KBM-7 (cell line): ENCODE measurements around the gene MARCKS.

Experiments
- DNase-seq: peaks from one replicate; pipeline ENCODE4 v3.0.0-alpha.2; 2015
- in situ Hi-C: fragments of 300-500 bp; cut with MboI; formaldehyde crosslinking; loops from 2 replicates; pipeline ENCODE4 v1.14.3; 2020; ENCODE audit warnings: low sequenced_read_pairs, low pct_unique_long_range_greater_than_20kb, mixed read lengths

Gene MARCKS, protein sequence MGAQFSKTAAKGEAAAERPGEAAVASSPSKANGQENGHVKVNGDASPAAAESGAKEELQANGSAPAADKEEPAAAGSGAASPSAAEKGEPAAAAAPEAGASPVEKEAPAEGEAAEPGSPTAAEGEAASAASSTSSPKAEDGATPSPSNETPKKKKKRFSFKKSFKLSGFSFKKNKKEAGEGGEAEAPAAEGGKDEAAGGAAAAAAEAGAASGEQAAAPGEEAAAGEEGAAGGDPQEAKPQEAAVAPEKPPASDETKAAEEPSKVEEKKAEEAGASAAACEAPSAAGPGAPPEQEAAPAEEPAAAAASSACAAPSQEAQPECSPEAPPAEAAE

DNA sequence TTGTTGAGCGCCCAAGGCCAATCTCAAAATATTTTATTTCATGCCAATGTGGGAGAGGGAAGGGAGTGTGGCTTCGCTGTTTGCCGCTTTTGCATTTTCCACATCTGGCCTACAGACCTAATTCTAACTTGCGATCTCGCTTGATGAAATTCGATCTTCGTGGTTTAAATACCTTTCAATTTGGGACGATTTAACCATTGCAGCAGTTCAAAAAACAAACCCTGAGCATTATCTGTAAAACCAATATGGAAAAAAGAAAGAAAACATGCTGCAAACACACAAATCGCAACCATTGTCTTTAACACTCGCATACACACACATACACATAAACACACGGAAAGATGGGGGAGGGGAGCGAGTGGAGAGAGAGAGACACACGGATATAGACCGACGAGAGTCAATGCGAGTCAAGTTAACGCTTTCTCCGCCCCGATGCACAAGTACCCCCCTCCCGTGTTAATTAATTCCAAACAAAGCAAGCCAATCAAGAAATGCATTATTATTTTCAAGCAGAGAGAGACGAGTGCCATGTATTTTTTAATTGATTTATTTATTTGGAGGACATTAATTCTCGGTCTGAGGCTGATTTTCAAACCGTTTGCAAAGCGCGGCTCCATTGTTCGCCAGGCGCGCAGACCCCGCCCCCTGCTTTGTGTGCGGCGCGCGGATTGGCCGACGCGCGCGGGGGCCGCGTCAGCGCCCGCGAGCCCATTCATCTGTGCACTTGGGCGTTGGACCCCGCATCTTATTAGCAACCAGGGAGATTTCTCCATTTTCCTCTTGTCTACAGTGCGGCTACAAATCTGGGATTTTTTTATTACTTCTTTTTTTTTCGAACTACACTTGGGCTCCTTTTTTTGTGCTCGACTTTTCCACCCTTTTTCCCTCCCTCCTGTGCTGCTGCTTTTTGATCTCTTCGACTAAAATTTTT, at the start of gene MARCKS:
Gene MARCKS (plus strand): TSS at position 721 of the 931 bp plus-strand sequence. CDS start 401 bp downstream, outside the sequence.
- DNase-seq: peak; percentile 92
- in situ Hi-C loops: no loop called here

DNA sequence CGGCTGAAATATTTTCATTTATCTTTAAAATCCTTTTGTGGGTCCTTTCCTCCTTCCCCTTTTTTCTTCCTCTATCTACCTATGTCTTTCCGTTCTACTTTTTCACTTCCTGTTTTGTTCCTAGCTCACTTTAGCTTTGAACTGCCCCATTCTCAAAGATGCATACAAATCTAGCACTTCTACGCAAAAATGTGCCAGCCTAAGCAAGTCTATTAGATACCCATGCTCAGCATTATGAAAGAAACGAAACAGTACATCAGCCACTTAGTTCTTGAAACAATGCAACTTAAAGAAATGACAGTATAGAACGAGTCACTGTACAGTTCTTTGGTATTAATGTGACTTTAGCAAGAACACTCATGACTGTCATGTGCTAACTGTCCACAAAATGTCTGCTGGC, 47.3 kb upstream of the MARCKS start:
- DNase-seq: peak; percentile 85
- in situ Hi-C loops: no loop called here

DNA sequence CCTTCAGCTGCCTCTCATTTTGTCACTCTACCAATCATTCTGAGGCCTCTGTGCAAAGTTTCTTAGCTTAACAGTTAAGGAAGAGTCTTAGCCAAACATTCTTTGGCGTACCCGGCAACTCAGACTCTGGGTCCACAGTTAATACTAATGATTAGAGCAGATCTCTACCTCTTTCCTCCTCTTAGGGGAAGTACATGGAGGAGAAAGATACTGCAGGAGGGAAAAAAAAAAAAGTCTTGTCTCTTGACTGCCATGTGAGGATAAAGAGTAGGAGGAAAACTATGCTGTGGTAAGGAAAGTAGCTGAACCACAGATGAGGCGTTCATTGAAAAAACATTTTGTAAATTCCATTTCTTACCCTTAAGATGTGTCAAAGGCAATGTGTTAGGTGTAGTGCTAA, 44.0 kb upstream of the MARCKS start:
- in situ Hi-C loops: no loop called here
- no peak for DNase-seq

DNA sequence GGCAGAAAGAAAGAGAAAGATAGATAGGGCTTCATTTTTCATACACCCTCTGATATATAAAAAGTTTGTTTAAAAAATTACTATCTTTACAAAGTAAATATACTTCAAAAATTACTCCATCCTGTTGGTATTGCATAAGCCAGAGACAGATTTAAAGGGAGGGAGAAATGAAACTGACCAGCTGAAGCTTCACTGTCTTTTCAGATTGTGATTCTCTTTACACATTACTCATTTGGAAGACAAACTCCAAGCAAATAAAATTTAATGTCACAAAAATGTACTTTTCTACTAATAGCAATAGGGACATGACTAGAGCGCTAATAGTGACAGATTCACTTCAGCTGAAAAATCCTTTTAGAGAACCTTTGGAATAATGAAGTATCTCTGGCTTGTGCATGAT, 38.6 kb upstream of the MARCKS start:
- no peak for DNase-seq
- in situ Hi-C loops: no loop called here

DNA sequence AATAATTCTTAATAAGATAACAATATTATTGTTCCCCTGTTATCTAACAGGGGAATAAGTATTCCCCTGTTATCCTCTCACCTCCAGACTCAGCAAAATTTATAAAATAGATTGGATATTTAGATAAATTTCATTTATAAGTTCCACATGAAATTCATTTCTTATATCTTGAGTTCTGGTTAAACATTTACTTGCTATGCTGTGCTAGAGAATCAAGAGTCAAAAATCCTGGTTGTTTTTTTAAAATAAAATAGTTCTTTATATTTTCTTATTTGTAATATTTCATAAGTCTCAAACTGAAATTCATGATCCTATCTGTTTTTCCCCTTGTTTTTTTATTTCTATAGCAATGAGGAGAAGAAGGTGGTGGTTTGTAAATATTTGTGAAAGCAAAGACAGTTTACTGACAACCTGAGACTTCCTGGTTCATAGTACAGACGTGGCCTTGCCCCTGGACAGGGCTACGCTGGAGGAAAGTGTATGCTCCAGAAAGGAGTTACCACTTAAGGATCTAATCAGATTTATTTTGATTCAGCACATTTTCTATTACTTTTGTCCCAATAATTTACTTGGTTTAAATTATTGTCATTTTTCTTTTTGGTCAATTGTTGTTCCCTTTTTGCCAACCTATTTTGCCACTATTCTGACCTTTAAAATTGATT, 37.8 kb upstream of the MARCKS start:
- in situ Hi-C loops: no loop called here
- no peak for DNase-seq

DNA sequence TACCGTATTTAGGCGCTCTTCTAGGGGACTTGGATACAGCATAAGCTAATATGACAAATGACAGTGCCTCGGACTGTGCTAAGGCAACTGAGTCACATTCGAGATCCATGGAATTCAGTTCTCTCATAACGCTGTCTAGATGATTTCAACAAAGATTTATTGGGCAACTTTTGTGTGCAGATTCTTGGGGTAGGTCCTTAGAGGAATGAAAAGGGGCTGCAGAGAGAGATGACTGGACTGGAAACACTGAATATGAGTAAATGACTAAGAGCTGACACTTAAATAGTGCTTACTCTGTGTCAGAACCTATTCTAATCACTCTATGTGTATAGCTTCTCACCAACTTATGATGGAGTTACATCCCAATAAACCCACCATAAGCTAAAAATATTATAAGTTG, 36.4 kb upstream of the MARCKS start:
- in situ Hi-C loops: no loop called here
- DNase-seq: no peak

DNA sequence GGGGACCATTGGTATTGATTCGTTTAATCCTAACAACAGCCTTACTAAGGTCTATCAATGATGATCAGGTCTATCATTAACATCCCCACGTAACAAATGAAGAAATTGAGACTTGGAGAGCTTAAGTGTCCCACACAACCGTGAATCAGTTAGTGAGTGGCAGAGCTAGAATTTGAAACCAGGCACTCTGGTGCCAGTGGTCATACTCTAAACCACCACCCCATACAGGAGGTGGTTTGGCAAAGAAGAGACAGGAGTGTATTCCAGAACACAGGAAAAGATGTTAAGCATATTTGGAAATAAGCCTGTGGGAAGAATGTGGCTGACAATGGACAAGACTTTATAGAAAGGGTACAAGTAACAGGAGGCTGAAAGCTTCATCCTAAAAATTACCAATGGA, 35.7 kb upstream of the MARCKS start:
- in situ Hi-C loops: no loop called here
- no peak for DNase-seq

DNA sequence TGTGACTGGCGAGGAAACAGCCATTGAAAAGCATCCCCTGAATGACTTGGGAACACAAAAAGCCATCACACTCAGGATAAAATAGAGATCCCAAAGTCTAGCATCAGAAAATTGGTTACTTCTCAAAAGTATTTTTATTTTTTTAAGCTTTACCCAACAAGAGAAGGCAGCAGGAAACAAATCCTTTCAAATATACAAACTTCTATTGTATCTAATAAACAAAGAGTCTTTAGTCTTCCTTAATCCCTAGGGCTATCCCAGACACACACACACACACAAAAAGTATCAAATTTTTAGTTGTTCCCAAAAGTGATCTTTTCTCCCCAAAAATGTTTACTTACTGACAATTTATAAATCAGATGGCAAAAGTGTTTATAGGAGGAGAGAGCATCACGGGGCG, 33.2 kb upstream of the MARCKS start:
- in situ Hi-C loops: no loop called here

DNA sequence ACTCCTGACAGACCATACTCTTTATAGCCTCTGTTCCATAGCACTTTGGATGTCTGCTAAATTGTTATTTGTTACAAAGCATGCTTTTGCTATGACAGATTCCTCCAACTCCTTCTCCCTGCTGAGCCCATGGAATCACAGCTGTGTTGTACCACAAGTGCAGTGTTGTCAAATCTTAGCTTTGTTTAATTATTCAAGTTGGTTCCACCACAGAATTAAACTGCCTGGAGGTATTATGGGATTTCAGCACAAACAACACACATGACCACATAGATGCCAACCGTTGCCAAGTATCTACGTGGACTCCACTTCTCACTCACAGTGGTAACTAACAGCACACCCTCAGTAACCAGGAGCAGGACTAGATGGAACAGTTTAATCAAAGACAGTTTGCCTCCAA, 32.7 kb upstream of the MARCKS start:
- DNase-seq: no peak
- in situ Hi-C loops: no loop called here

More for the DNA sequence above, 33.2 kb upstream of the MARCKS start:
- DNase-seq: no peak

DNA sequence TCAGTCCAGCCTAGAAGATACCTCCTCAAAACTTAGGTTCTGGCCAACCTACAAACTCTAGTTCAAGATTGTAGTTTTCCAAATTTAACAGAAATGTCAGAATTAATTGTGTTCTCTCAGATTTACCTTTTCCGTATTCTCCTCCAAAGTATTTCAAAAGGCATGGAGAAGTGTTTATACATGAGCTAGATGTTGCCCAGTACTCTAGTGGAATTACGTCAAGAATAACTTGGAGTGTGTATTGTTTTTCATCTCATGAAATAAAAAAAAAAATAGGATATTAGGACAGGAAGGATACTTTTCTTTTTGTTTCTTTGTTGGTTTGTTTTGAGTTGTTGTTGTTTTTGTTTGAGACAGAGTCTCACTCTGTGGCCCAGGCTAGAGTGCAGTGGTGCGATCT, 32.3 kb upstream of the MARCKS start:
- in situ Hi-C loops: no loop called here
- no peak for DNase-seq

DNA sequence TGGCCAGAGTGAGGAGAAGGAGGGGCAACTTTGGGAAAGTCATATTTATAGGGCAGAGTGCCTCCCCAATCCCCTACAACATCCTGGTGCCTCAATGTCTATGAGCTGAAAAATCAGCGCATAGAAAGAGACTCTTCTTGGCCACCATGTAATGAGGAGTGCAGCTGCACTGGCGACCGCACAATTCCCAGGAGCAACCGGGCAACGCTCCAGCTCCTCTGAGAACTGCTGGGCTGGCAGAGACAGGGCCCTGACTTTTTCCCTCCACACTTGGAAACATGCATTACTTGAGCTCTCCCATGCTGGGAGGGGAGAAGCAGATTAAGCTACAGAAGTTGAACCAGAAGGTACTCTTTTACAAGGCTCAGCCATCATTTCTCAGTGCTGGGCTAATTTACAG, 31.4 kb upstream of the MARCKS start:
- in situ Hi-C loops: no loop called here
- no peak for DNase-seq

DNA sequence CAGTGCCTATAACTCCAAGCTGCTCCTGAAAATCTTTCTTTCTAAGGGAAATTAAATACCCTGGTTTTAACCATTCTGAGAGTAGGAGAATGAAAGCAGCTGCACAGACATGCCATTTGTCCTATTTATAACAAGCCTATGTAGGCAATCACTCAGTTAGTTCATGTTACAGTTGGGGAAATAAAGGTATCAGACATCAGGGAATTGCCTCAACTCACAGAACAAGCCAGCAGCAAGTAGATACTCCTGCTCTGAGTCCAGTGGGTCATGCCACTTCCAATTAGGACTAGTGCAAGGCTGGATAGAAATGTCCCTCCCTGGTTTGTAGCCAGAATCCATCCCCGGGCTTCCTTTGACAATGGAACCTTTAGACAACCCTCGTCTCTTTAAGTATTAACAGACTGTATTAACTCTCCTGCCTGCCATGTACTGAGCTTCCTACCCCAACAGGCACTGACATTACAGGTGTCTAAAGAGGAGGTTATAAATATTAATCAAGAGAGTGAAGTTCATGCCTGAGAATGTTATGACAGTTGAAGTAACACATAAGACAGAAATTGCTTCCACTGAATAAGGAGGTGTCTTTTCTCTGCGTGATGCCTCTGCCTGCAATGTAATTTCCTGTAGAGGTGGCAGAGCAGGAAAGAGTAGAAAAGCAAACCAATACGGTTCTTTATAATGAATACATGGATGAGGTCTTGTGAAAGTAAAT, 28.0 kb upstream of the MARCKS start:
- DNase-seq: no peak
- in situ Hi-C loops: no loop called here

DNA sequence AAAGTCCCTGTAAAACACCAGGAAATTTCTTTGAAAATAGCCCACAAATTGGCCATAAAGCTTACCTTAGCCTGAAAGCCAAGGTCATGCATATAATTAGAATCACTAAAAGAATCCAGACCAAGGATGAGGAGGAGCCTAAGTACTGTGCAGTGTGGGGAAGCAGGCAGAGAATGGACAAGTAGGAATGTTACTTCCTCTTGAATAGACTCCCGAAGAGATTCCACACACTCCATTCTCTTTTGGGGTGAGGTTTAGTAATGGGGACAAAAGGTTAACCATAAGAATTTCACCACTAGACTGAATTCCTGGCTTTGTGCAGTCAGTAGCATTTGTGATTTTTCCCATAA, 27.5 kb upstream of the MARCKS start:
- in situ Hi-C loops: no loop called here
- DNase-seq: no peak

DNA sequence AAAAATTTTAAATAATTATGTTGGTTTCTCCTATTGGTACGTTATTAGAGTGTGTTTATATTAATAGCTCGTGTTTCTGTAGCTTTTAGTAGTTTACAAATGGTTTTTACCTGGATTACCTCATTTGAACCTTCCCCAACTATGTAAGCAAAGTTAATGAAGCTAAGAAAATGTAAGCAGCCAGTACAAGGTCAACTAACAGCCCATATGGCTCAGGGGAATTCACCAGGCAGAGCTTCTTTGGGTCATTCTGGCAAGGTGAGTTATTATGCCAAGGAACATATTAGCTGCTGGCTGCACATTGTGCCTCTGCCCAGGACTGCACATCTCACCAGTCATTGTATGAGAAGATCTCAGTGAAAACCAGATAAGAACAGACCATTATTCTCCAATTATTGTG, 27.0 kb upstream of the MARCKS start:
- in situ Hi-C loops: no loop called here
- no peak for DNase-seq

DNA sequence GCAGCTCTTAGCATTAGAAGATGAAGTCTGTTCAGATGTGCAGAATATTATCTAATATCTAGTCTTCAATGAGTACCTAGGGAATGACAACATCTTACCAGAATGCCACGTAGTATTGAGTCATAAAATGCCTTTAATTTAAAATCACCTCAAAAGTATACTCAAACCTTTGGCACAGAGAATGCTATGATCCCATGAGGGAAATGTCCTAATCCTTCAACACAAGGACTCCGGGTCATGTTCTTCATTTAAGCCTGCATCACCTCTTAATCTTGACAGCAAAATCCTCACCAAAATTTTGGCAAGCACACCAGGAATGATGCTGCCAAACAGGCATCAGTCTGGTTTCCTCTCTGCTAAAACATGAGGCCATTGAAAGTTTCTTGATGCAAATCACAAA, 23.6 kb upstream of the MARCKS start:
- in situ Hi-C loops: no loop called here
- DNase-seq: no peak

DNA sequence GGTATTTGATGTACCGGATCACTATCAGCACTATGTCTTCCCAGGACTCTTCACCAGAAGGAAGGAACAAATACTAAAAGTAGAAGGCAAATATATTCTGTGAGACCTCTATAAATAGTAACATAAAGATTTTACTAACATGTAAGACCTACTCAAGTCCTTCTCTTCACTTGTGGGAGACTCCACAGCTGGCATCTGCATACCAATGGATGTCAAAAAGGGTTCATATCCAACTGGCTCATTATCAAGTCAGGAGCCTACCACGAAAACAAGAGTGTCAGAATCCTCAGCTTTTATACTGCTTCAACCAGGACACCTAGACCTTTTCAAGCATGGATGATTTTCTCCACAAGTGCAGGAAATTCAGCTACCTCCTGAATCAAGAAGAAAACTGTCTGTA, 20.0 kb upstream of the MARCKS start:
- no peak for DNase-seq
- in situ Hi-C loops: no loop called here

DNA sequence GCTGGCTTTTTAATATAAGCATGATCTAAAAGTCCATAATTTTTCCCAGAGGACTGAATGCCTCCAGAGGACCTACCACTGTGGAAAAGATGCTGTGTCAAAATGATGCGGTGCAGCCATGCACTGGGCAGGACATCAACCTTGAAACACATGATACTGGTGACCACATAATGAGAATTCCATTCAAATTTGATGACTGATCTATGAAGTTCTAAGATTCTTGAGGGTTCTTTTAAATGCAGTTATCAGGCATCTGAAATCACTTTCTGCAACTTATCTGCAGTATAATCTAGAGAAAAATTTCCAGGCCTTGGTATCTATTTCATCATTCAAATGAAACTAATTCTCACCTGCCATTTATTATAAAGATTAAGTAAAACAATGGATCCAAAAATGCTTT, 15.0 kb upstream of the MARCKS start:
- no peak for DNase-seq
- in situ Hi-C loops: no loop called here

DNA sequence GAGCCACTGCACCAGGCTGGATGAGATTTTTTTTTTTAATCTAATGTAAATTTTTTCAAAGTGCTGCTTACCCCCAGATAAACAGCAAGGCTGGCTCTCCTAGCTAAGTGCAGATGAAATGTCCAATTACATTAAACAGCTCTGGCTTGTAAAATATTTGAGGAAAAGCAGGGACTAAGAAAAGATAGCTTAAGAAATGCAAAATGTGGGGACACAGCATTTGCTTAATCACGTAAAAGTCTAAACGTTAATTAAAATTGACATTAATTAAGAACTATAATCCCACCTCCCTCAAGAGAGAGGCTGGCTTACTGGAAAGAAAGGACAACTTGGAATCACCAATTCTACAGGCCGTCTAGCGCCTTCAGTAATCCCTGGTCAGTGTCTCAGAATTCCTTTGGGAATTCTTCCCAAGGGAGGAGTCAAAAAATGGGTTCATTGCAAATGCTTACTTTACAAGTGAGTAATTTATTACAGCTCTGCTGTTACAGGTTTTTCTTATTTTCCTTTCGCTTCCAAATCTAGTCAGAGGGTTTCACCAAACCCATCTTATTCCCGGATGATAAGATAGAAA, 13.6 kb upstream of the MARCKS start:
- no peak for DNase-seq
- in situ Hi-C loops: no loop called here

DNA sequence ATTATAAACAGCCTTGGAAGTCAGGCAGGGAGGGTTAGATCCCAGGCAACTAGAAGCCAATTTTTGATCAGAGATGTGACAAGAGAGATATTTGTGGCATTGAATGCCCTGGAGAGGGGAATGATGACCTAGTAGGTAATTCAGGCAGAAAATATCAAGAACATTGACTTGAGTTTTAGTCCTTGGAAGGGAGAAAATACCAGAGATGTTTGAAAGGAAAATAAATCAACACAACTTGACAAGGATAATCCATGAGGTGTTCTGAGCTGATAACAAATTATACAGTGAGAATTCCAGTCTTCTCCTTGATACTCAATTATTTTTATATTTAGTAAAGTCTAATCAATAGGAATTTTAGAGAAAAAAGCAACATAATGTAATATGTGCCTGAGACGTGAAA, 10.6 kb upstream of the MARCKS start:
- in situ Hi-C loops: no loop called here
- DNase-seq: no peak
